OCI-LY3 (cell line): ENCODE measurements around the gene TERB1.

ENCODE experiments used
- H2AFZ ChIP-seq: fragments of 200-600, 300-600 bp; shearing (Covaris generic); 2 replicates; pipeline ENCODE4 v1.6.0; 2014; ENCODE audit warnings: antibody characterized with exemption, low read depth, low read length
- H3K27ac ChIP-seq: fragments of 200-600, 300-600 bp; sonication (generic); 2 replicates; pipeline ENCODE4 v1.5.1; 2014; ENCODE audit warnings: mild to moderate bottlenecking, low read length, moderate library complexity, mixed read lengths
- H3K27me3 ChIP-seq: fragments of 200-600, 300-600 bp; sonication (generic); 2 replicates; pipeline ENCODE4 v1.6.1; 2014; ENCODE audit warnings: low read depth, low read length, mixed read lengths
- H3K36me3 ChIP-seq: fragments of 200-600, 300-600 bp; sonication (generic); replicated peaks from 2 replicates; pipeline ENCODE3; 2014; ENCODE audit warnings: low read depth, low read length, mixed read lengths
- H3K4me1 ChIP-seq: fragments of 300-600, 200-600 bp; sonication (generic); 2 replicates; pipeline ENCODE4 v1.6.1; 2014; ENCODE audit warnings: low read length, mixed read lengths
- H3K4me2 ChIP-seq: fragments of 200-600, 300-600 bp; sonication (generic); 2 replicates; pipeline ENCODE4 v1.6.1; 2014; ENCODE audit warnings: low read length, mixed read lengths
- H3K4me3 ChIP-seq: fragments of 300-600, 200-600 bp; sonication (generic); 2 replicates; pipeline ENCODE4 v1.5.1; 2014; ENCODE audit warnings: antibody characterized with exemption, mild to moderate bottlenecking, low read length, moderate library complexity
- H3K79me2 ChIP-seq: fragments of 300-600, 200-600 bp; shearing (Covaris generic); 2 replicates; pipeline ENCODE4 v1.6.1; 2014; ENCODE audit warnings: mild to moderate bottlenecking, low read length, mixed read lengths
- H3K9ac ChIP-seq: fragments of 300-600, 200-600 bp; shearing (Covaris generic); 2 replicates; pipeline ENCODE4 v1.6.0; 2014; ENCODE audit warnings: mild to moderate bottlenecking, low read length, moderate library complexity
- H3K9me3 ChIP-seq: fragments of 200-600, 300-600 bp; shearing (Covaris generic); 2 replicates; pipeline ENCODE4 v1.6.1; 2014; ENCODE audit warnings: low read length, mixed read lengths; ENCODE audit not compliant: insufficient read depth
- H4K20me1 ChIP-seq: fragments of 200-600, 300-600 bp; sonication (generic); 2 replicates; pipeline ENCODE4 v1.6.1; 2016; ENCODE audit warnings: low read length, mixed read lengths; ENCODE audit not compliant: insufficient read depth
- CTCF ChIP-seq: fragments of 200-600, 300-600 bp; sonication (generic); IDR thresholded peaks from 2 replicates; pipeline ENCODE4 v1.5.1; 2014; ENCODE audit warnings: antibody characterized with exemption, low read length, low read depth
- EZH2phosphoT487 ChIP-seq: fragments of 200-600 bp; shearing (Covaris generic); IDR thresholded peaks from 2 replicates; pipeline ENCODE4 v1.6.1; 2018; ENCODE audit warnings: antibody characterized with exemption, mixed run types, low read depth

TERB1 gene

GRCh38 chr16:66844009-66844341, 42.6 kb upstream of the TERB1 start:
- no peaks in the 10 kb centered on the region for H3K36me3 ChIP-seq
- no peak overlapping the region for H3K4me3 ChIP-seq
- H3K9ac ChIP-seq, result no peak overlapping the region
- H3K4me1 ChIP-seq, result peaks cover 14% of the 10 kb centered on the region
- no peaks in the 10 kb centered on the region for H3K79me2 ChIP-seq
- H4K20me1 ChIP-seq, result no peaks in the 10 kb centered on the region
- H3K9me3 ChIP-seq, result no peaks in the 10 kb centered on the region
- H3K4me2 ChIP-seq, result no peak overlapping the region
- H3K27ac ChIP-seq, result no peak overlapping the region
- 0 out of 2 replicates have a peak, but pooled peaks cover 5% of the 10 kb centered on the region for H3K27me3 ChIP-seq
- TF ChIP-seq CTCF (no peak), EZH2phosphoT487 (no peak)
- H2AFZ ChIP-seq, result no peak overlapping the region

- H3K27me3 ChIP-seq, result 0 out of 2 replicates have a peak, but pooled peaks cover 5% of the 10 kb centered on the region
- H3K79me2 ChIP-seq, result no peaks in the 10 kb centered on the region
- H3K36me3 ChIP-seq, result no peaks in the 10 kb centered on the region
- H3K9me3 ChIP-seq, result no peaks in the 10 kb centered on the region
- H3K27ac ChIP-seq, result no peak overlapping the region
- no peak overlapping the region for H3K4me3 ChIP-seq
- peaks cover 14% of the 10 kb centered on the region for H3K4me1 ChIP-seq
- H3K9ac ChIP-seq, result no peak overlapping the region
- no peak overlapping the region for H3K4me2 ChIP-seq
- no peak overlapping the region for H2AFZ ChIP-seq
- TF ChIP-seq CTCF, result no peak
- TF ChIP-seq EZH2phosphoT487, result no peak
- no peaks in the 10 kb centered on the region for H4K20me1 ChIP-seq
These were observed 41.8 kb upstream of the TERB1 start for GRCh38 chr16:66843191-66843590.

- H3K9ac ChIP-seq, result no peak overlapping the region
- H3K4me3 ChIP-seq, result no peak overlapping the region
- H3K9me3 ChIP-seq, result no peaks in the 10 kb centered on the region
- no peaks in the 10 kb centered on the region for H3K79me2 ChIP-seq
- H3K27ac ChIP-seq, result no peak overlapping the region
- H3K36me3 ChIP-seq, result no peaks in the 10 kb centered on the region
- H2AFZ ChIP-seq, result no peak overlapping the region
- TF ChIP-seq CTCF, result no peak
- no peak for TF ChIP-seq EZH2phosphoT487
- no peaks in the 10 kb centered on the region for H4K20me1 ChIP-seq
- 0 out of 2 replicates have a peak, but pooled peaks cover 5% of the 10 kb centered on the region for H3K27me3 ChIP-seq
- H3K4me2 ChIP-seq, result no peak overlapping the region
- peaks cover 14% of the 10 kb centered on the region for H3K4me1 ChIP-seq
These were observed 41.4 kb upstream of the TERB1 start for GRCh38 chr16:66842765-66843164.

GRCh38 chr16:66841366-66841765, 40.0 kb upstream of the TERB1 start:
- Histone ChIP-seq H3K27ac (no peak overlapping the region), H3K79me2 (no peaks in the 10 kb centered on the region), H3K9ac (no peak overlapping the region), H3K36me3 (no peaks in the 10 kb centered on the region), H3K4me1 (peaks cover 13% of the 10 kb centered on the region), H3K27me3 (0 out of 2 replicates have a peak, but pooled peaks cover 5% of the 10 kb centered on the region), H3K9me3 (no peaks in the 10 kb centered on the region), H3K4me2 (no peak overlapping the region), H3K4me3 (no peak overlapping the region), H4K20me1 (no peaks in the 10 kb centered on the region), H2AFZ (no peak overlapping the region)
- TF ChIP-seq CTCF, result no peak
- no peak for TF ChIP-seq EZH2phosphoT487
